MM.1S (cell line): ENCODE measurements around the gene CCL2.

Experiments used
- CTCF ChIP-seq: fragments of 300-600 bp; sonication (generic); IDR thresholded peaks from 2 replicates; pipeline ENCODE4 v1.5.1; 2016; ENCODE audit warnings: antibody characterized with exemption, low read length, mixed read lengths
- EZH2 ChIP-seq: fragments of 300-600 bp; sonication (generic); optimal IDR thresholded peaks from 2 replicates; pipeline ENCODE3; 2017; ENCODE audit warnings: low read depth, mild to moderate bottlenecking, antibody characterized with exemption, low read length, mixed read lengths

DNA sequence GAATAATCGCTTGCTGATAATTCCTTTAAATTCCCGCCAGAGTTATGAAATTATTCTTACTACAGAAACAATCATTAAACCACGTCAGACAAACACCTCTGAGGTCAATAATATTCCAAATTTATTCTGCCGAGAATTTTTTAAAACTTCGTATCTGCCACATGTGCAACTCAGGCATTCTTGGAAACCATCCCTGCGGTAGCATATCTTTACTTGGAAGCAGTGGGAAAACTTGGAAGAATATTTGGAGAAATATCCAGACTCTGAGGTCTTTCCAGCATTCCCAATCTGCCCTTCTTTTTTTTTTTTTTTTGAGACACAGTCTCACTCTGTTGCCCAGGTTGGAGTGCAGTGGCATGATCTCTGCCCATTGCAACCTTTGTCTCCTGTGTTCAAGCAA, 28.5 kb downstream of the CCL2 start:
- no peak for TF ChIP-seq CTCF
- no peak for TF ChIP-seq EZH2
